ENCODE results near the gene RIGI.

DNA sequence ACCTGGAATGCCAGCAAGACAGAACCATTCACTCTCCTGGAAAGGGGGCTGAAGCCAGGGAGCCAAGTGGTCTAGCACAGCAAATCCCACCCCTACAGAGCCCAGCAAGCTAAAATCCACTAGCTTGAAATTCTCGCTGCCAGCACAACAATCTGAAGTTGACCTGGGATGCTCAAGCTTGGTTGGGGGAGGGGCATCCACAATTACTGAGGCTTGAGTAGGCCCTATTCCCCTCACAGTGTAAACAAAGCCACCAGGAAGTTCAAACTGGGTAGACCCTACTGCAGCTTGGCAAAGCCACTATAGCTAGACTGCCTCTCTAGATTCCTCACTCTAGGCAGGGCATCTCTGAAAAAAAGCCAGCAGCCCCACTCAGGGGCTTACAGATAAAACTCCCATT lies 17.3 kb downstream of the RIGI start:
- TF ChIP-seq, protein P1, sequence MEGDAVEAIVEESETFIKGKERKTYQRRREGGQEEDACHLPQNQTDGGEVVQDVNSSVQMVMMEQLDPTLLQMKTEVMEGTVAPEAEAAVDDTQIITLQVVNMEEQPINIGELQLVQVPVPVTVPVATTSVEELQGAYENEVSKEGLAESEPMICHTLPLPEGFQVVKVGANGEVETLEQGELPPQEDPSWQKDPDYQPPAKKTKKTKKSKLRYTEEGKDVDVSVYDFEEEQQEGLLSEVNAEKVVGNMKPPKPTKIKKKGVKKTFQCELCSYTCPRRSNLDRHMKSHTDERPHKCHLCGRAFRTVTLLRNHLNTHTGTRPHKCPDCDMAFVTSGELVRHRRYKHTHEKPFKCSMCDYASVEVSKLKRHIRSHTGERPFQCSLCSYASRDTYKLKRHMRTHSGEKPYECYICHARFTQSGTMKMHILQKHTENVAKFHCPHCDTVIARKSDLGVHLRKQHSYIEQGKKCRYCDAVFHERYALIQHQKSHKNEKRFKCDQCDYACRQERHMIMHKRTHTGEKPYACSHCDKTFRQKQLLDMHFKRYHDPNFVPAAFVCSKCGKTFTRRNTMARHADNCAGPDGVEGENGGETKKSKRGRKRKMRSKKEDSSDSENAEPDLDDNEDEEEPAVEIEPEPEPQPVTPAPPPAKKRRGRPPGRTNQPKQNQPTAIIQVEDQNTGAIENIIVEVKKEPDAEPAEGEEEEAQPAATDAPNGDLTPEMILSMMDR (IDR thresholded peaks at IDR 0.05), result no peak
- TF ChIP-seq POLR2A (IDR thresholded peaks at IDR 0.05), result no peak

All from uterus (tissue), 2 donors.